ENCODE data around the gene RBMS1. TPM values are rescaled to one million over a fixed set of nuclear protein-coding genes. Genes with fewer than 3 reads are reported as not detected.
A peak's percentile ranks its signal among the peaks of the same experiment; 100 is the strongest.

Gene RBMS1
- polyA plus RNA-seq, 1 donor (not counting 4 experiments of a cell fraction or from before 2014, with no cell fraction given): 89.1 TPM

- FAIRE-seq: no peak
- H3K9me3 ChIP-seq (ENCODE audit: control insufficient read depth, low read depth, low read length): no peaks in the 10 kb centered on the region
Measured at GRCh38 chr2:160247296-160248035, 246.1 kb downstream of the RBMS1 start.

GRCh38 chr2:160246356-160246755 is 247.3 kb downstream of the RBMS1 start:
- no peak overlapping the region for H3K27ac ChIP-seq (ENCODE audit: control insufficient read depth, insufficient read depth, low read length)
- H3K9ac ChIP-seq (ENCODE audit: control insufficient read depth, extremely low read depth, insufficient read depth, low read length): no peak overlapping the region
- no peak overlapping the region for H3K4me3 ChIP-seq (ENCODE audit: control insufficient read depth in 2 of 3, extremely low read depth in 1 of 3, insufficient read depth in 2 of 3, low read depth in 1 of 3, low read length in 3 of 3)
- no peak for TF ChIP-seq CTCF (optimal IDR thresholded peaks at IDR 0.05 in 1 of 3, IDR thresholded peaks at IDR 0.05 in 1 of 3, conservative IDR thresholded peaks at IDR 0.05 in 1 of 3; ENCODE audit: extremely low read depth in 1 of 3, insufficient read depth in 2 of 3, low read length in 3 of 3)
- no peak for TF ChIP-seq EZH2 (IDR thresholded peaks at IDR 0.05; ENCODE audit: low read length)
- no peak overlapping the region for H3K4me2 ChIP-seq (ENCODE audit: control insufficient read depth, extremely low read depth, insufficient read depth, low read depth, low read length)
- no peak overlapping the region for H2AFZ ChIP-seq (ENCODE audit: control insufficient read depth, low read length)
- dilution Hi-C loops (cut with MboI; ENCODE audit: extremely low pct_ligation_motif_present, low sequenced_read_pairs): no loop called here
- H3K9me1 ChIP-seq (ENCODE audit: control insufficient read depth, extremely low read depth, insufficient read depth, low read length): no peaks in the 10 kb centered on the region
- DNase-seq (ENCODE audit: low read depth, low spot score) (no peak), FAIRE-seq (no peak)
- H3K79me2 ChIP-seq (ENCODE audit: control insufficient read depth, insufficient read depth, low read length): no peaks in the 10 kb centered on the region
- no peaks in the 10 kb centered on the region for H4K20me1 ChIP-seq (ENCODE audit: control insufficient read depth, extremely low read depth, insufficient read depth, low read length)
- peaks cover 34% of the 10 kb centered on the region for H3K4me1 ChIP-seq (ENCODE audit: control insufficient read depth, extremely low read depth, insufficient read depth, low read length)
- H3K9me3 ChIP-seq (ENCODE audit: control insufficient read depth, low read depth, low read length): no peaks in the 10 kb centered on the region
- no peaks in the 10 kb centered on the region for H3K36me3 ChIP-seq (ENCODE audit: control insufficient read depth in 2 of 2, extremely low read depth in 1 of 2, insufficient read depth in 2 of 2, low read length in 2 of 2)
- no peaks in the 10 kb centered on the region for H3K27me3 ChIP-seq (ENCODE audit: control insufficient read depth, extremely low read depth, insufficient read depth, low read length)

More at GRCh38 chr2:160247296-160248035, 246.1 kb downstream of the RBMS1 start:
- no peak overlapping the region for H3K27ac ChIP-seq (ENCODE audit: control insufficient read depth, insufficient read depth, low read length)
- peak overlapping the region; percentile 32 for H2AFZ ChIP-seq (ENCODE audit: control insufficient read depth, low read length)
- H3K9me1 ChIP-seq (ENCODE audit: control insufficient read depth, extremely low read depth, insufficient read depth, low read length): no peaks in the 10 kb centered on the region
- no peaks in the 10 kb centered on the region for H3K79me2 ChIP-seq (ENCODE audit: control insufficient read depth, insufficient read depth, low read length)
- no peak overlapping the region for H3K9ac ChIP-seq (ENCODE audit: control insufficient read depth, extremely low read depth, insufficient read depth, low read length)
- H3K4me3 ChIP-seq (ENCODE audit: control insufficient read depth in 2 of 3, extremely low read depth in 1 of 3, insufficient read depth in 2 of 3, low read depth in 1 of 3, low read length in 3 of 3): no peak overlapping the region
- TF ChIP-seq CTCF (optimal IDR thresholded peaks at IDR 0.05 in 1 of 3, IDR thresholded peaks at IDR 0.05 in 1 of 3, conservative IDR thresholded peaks at IDR 0.05 in 1 of 3; ENCODE audit: extremely low read depth in 1 of 3, insufficient read depth in 2 of 3, low read length in 3 of 3): no peak
- TF ChIP-seq EZH2 (IDR thresholded peaks at IDR 0.05; ENCODE audit: low read length): no peak
- DNase-seq (ENCODE audit: low read depth, low spot score): no peak
- no peaks in the 10 kb centered on the region for H3K27me3 ChIP-seq (ENCODE audit: control insufficient read depth, extremely low read depth, insufficient read depth, low read length)
- dilution Hi-C loops (cut with MboI; ENCODE audit: extremely low pct_ligation_motif_present, low sequenced_read_pairs): no loop called here
- H3K36me3 ChIP-seq (ENCODE audit: control insufficient read depth in 2 of 2, extremely low read depth in 1 of 2, insufficient read depth in 2 of 2, low read length in 2 of 2): no peaks in the 10 kb centered on the region
- no peaks in the 10 kb centered on the region for H4K20me1 ChIP-seq (ENCODE audit: control insufficient read depth, extremely low read depth, insufficient read depth, low read length)
- peaks cover 23% of the 10 kb centered on the region for H3K4me1 ChIP-seq (ENCODE audit: control insufficient read depth, extremely low read depth, insufficient read depth, low read length)
- H3K4me2 ChIP-seq (ENCODE audit: control insufficient read depth, extremely low read depth, insufficient read depth, low read depth, low read length): no peak overlapping the region

All from keratinocyte (primary cell).